ENCODE results near the gene PDE9A. TPM values are rescaled to one million over a fixed set of nuclear protein-coding genes. Genes with fewer than 3 reads are reported as not detected.

PDE9A gene
- total RNA-seq, 1 donor from 2014 or later: 0.13 TPM

DNA sequence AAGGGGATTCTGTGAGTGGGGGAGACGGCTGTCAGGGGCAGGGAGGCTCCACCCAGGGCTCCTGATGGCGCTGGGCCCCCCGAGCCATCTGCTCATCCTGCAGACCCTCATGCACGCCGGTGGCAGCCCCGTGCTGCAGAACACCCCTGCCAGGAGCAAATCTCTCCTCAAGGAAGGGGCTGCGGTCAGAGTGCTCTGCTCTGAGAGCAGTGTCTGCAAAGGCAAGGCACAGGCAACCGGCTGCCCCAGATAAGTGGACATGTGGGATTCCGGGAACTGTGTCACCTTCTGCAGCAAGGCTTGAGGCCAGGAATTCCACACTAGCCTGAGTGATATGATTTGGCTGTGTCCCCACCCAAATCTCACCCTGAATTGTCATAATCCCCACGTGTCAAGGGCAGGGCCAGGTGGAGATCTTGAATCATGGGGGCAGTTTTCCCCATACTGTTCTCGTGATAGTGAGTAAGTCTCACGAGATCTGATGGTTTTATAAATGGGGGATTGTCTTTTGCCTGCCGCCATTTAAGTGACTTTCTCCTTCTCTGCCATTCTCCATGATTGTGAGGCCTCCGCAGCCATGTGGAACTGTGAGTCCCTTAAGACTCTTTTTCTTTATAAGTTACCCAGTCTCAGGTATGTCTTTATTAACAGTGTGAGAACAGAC lies 101.0 kb downstream of the PDE9A start:
- DNase-seq (ENCODE audit: low read depth, low spot score): no peak

DNA sequence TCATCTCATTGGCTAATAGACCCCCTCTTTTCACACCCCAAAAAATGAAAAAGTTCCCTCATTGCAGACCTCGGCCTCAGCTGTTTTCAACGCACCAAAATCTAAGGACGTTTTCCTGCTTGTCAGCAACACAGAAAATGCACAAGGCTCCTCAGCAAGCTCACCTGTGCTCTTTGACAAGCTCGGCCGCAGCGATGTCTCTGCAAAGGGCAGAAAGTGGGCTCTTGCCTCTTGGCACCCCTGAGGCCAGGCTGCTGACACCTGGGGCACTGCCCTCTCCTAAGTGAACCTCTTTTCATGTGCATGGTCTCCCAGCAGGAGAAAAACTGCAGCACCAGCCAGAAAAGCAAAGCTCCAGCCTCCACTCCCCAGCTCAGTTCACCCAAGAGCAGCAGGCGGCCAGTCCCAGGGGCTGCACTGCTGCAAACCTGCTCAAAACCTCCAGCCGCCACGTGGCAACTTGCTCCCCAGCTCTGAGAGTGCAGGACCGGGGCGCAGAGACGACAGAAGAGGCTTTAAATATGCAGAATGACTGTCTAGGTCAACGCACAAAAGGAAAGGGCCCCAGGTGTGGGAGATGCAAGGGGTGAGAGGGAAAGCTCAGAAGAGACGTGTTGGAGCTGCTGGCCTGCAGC lies 101.7 kb downstream of the PDE9A start:
- no peak for DNase-seq (ENCODE audit: low read depth, low spot score)

GRCh38 chr21:42755766-42756579 lies 102.6 kb downstream of the PDE9A start:
- no peak for DNase-seq (ENCODE audit: low read depth, low spot score)

DNA sequence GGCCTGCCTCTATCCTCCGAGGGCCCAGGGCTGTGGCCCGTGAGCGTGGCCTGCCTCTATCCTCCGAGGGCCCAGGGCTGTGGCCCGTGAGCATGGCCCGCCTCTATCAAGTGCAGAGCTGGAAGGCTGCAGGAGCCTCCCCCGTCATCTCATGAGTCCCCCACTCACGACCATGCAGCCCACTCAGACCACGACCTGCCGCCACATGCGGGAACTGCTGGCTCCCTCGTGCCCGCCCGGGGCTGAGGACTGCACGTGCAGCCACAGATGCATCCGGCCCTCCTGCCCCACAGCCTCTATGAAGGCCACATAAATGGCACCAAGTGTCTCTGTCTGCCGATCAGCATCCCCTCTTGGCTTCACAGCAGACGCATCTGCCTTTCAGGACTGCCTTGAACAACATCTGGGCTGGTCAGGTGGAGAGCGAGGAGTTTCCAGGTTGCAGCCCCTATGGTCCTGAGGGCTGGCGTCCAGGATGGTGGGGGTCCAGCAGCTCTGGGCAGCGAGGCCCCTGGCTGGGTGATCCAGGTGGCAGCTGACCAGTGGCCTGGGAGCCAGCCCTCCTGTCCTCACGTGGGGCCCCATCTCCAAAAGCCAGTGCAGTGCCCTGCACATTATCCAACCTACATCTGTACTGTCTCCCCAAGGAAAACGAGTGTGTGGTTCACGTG lies 103.3 kb downstream of the PDE9A start:
- no peak for DNase-seq (ENCODE audit: low read depth, low spot score)

DNA sequence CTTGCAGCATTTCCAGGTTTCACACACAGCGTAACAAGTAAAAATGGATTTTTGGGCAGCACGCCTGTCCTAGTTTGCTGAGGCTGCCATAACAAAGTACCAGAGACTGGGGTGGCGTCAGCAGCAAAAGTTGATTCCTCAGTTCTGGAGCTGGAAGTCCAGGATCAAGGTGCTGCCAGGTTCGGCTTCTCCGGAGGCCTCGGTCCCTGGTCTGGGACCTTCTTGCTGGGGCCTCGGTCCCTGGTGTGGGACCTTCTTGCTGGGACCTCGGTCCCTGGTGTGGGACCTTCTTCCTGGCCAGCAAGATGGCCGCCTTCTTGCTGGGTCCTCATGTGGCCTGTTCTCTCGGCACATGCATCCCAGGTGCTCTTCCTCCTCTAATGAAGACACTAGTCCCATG lies 104.0 kb downstream of the PDE9A start:
- DNase-seq (ENCODE audit: low read depth, low spot score): no peak

DNA sequence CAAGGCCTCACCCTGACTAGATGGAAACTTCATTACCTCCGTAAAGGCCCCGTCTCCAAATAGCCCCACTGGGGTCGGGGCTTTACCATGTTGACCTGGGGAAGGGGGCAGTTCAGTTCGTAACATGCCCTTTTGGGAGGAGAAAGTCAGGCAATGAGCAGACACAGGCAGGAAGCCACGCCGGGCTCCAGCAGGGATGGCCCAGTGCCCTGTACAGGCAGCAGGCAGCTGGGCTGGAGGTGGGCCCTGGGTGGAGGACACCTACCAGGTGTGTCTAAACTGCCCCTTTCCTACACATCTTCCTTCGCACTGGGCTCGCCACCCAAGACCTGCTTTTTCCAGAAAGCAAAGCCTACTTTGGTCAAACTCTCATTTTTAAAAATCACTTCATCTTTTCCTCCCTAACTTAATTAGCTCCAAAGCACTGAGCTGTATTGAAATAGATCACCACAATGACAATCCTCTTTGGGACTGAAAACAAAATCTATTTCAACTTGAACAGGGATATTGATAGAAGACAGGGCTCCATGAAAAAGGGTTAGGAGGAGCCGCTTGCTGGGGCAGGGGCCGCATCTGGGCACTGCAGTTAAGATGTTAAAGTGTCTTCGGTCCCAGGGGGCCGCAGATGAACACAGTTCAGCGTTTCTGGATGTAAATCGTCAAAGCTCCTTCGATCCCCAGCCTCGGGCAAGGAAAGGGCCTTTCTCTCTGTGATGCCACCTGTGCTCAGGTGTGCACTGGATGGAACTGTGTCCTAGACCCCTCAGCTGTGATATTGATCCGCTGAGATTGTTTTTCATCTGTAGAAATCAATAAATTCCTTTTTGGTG lies 104.6 kb downstream of the PDE9A start:
- no peak for DNase-seq (ENCODE audit: low read depth, low spot score)

DNA sequence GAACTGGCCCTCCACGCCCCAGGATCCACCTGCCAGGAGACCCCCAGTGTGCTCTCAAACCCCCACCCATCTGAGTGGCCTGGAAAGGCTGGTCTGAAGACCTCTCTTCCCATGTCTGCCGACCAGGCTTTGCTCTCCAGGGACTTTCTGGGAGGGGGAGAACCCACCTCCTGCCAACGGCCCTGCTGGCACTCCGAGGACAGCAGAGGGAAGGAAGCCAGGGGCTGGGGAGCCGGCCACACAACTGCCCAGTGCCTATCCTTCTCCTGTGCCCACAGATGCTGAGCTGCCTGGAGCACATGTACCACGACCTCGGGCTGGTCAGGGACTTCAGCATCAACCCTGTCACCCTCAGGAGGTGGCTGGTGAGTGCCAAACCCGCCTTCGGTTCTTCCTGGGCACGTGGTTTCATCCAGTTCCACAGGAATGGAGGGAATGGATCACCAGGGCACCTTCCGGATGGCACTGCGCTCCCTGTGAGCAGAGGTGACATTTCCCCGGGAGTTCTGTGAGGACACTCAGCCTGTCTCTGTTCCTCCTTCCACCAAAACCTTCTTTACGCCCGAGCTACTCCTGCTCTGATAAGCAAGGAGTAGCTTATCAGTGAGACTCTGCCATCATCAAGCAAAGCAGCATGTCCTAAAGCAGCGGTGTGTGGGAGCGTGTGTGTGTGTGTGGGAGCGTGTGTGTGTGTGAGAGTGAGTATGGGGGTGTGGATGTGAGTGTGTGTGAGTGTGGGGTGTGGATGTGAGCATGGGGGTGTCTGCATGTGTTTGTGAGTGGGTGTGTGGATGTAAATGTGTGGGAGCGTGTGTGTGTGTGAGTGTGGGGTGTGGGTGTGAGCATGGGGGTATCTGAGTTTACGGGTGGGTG lies 105.5 kb downstream of the PDE9A start:
- DNase-seq (ENCODE audit: low read depth, low spot score): no peak

DNA sequence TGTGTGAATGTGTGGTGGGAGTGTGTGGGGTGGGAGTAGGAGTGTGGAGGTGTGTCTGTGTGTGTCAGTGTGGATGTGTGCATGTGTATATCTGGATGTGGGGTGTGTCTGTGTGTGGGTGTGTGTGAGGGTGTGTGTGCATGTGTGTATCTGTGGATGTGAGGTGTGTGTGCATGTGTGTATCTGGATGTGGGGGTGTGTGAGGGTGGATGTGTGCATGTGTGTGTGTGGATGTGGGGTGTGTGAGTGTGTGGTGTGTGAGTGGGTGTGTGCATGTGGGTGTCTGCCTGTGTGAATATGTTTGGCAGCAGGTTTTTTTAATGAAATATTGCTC lies 106.1 kb downstream of the PDE9A start:
- DNase-seq (ENCODE audit: low read depth, low spot score): no peak

DNA sequence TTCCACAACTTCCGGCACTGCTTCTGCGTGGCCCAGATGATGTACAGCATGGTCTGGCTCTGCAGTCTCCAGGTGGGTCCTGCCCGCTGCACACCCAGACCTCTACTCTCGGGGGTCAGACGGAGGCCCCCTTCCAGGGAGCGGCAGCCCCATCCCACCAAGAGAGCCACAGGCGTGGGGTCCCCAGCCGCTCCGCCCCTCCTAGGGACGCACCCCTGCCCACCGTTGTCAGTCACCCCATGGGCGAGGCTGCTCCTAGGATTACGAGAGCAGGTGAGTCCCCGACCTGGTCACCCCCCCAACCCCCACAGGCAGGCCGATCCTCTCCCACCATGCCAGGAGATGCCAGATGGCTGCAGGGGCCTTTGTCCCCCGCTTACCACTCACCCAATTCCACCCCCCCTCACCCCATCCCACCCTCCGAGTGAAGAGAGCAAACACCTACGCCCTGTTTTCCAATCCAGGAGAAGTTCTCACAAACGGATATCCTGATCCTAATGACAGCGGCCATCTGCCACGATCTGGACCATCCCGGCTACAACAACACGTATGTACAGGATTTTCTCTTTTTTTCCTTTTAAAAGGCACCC lies 107.0 kb downstream of the PDE9A start:
- DNase-seq (ENCODE audit: low read depth, low spot score): no peak

DNA sequence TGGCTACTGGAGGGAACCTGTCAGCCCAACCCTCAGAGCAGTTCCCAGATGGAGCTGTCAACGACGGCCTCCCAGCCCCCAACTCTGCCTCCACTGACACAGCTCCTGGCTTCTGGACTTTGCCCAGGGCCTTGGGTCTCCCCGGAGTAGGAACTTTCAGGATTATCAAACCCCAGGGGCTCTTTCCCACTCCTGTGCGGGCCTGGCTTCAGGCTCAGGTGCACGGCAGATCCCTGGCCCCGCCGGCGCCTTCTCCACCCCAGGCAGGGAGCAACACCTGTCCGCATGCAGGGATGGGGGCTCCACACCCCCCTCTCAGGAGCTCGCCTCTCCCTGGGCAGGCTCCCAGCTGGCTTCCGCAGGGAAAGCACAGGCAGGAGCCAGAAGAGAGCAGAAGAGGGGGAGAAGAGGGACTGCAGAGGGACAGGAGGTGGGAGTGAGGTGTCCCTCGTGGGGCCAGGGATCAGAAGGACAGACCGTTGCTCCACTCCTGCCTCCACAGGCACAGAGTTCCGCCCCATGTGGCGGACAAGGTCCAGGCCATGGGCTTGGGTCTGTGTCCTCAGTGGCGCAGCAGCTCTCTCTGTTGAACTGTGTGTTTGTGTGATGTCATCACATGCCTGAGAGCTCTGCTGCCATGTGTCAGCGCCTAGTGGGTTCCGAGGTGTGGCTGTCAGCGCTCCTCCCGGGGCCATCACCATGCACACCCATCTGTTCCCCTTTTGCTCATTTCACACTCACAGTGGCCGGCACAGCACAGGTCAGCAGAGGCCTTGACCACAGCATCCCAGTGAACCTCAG lies 107.7 kb downstream of the PDE9A start:
- DNase-seq (ENCODE audit: low read depth, low spot score): no peak

DNA sequence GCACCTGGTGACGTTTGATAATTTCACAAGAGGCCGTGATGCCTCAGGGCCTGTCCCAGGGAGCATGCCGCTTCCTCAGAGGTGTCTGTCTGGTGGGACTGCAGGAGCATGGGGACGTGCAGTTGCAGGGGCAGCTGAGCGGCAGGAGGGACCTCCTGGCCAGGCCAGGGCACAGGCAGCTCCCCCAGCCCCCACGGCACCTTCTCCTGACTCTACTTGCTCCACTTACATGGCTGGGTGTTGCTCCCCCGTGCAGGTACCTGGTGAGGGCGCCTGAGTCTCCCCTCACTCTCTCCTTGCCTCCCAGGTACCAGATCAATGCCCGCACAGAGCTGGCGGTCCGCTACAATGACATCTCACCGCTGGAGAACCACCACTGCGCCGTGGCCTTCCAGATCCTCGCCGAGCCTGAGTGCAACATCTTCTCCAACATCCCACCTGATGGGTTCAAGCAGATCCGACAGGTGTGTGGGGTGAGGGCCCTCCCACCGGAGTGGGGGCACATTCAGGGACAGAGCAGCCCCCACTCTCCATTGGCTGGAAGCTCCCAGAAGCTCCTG lies 108.4 kb downstream of the PDE9A start:
- DNase-seq (ENCODE audit: low read depth, low spot score): no peak

DNA sequence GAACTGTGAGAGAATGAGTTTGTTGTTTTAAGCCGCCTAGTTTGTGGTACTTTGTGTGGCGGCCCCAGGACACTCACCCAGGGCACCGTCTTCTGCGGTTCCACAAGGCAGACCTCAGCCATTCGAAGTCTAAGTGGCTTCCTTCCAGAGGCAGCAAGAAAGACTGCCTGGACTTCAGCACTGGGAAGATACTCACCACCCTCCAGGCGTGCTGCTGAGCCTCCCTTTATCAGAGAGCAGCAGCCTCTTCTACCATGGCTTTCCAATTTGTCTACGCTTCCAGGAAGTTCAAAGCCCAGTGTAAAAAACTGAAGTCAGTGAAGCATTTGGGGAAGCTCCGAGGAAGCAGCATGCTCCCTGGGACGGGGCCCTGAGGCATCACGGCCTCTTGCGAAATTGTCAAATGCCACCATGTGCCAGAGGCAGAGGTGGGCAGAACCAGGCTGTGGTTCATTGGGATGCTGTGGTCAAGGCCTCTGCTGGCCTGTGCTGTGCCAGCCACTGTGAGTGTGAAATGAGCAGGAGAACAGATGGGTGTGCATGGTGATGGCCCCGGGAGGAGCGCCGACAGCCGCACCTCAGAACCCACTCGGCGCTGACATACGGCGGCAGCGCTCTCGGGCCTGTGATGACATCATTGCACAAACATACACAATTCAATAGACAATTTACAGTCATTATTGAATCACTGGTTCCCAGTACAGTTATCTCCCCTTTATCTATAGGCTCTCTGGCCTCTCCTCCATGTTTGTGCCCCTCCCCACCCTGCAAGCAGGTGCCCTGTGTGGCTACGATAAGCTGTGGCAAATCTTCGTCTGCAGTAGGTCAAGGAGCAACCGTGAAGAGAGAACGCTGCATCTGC lies 110.4 kb downstream of the PDE9A start:
- no peak for DNase-seq (ENCODE audit: low read depth, low spot score)

GRCh38 chr21:42764443-42764760 lies 111.0 kb downstream of the PDE9A start:
- DNase-seq (ENCODE audit: low read depth, low spot score): no peak

DNA sequence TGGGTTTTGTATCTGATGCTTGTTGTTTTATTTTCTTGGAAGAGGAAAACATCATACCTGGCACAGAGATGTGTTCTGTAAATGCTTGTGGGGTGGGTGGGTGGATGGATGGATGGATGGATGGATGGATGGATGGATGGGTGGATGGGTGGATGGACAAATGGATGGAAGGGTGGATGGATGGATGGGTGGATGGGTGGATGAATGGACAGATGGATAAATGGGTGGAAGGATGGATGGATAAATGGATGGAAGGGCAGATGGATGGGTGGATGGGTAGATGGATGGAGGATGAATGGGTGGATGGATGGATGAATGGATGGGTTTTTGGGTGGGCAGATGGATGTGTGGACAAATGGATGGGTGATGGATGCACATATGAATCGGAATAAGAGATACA lies 111.5 kb downstream of the PDE9A start:
- no peak for DNase-seq (ENCODE audit: low read depth, low spot score)

- DNase-seq (ENCODE audit: low read depth, low spot score): no peak
Measured at GRCh38 chr21:42765656-42766055, 112.2 kb downstream of the PDE9A start.

DNA sequence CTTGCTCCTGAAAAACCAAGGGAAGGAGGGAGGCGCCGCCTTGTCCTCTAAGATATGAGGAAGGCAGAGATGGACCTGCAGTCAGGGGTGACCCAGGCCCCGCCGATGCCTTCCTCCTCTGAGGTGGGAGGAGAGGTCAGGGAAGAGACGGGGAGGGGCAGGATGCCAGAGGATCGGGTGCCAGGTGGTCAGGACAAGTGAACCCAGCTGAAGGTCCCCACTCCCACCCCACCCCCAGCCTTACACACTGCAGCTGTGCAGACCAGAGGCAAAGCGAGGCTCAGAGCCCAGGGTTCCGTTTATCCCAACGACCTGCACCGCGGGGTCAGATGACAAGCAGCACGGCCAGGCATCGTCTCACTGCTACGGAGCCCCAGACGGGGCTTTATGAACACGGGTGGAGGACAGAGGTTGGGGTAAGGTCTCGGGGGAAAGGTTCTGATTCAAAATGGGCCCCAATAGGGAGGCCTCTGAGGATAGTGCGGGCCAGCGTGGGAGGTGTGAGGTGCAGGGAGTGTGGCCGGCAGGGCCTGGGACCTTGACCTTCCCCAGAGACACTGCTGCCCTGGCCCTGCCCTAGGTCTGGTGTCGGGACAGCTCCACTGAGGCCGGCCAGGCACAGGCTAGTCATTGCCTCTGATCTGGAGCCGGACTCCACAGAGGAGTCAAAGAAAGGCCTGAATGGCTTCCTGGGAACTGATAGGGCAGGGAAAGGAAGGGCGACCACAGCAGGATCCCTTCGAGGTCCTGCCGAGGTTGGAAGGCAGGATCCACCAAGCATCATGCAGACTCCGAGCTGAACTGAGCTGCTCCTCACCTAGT lies 113.5 kb downstream of the PDE9A start:
- DNase-seq (ENCODE audit: low read depth, low spot score): no peak

DNA sequence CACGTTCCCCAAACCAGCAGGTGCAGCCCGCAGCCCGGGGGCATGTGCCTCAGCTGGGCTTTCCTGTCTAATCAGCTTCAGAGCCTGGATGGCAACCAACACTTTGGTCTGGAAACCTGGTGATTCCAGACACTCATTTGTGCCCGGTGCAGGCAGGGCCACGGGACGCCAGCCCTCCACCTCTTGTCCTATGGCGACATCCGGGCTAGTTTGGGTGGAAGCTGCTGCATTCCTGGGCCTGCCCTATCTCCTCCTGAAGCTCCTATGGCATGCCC lies 114.1 kb downstream of the PDE9A start:
- DNase-seq (ENCODE audit: low read depth, low spot score): no peak
